Mesenchymal stem cell (in vitro differentiated cells and primary cell): Measurements from ENCODE around the gene PXDN.
A peak's percentile ranks its signal among the peaks of the same experiment; 100 is the strongest.

ENCODE experiments used
- DNase-seq: peaks from one replicate; pipeline ENCODE4 v3.0.0-alpha.2; 2013
- H2AFZ ChIP-seq: one replicate; pipeline ENCODE4 v1.6.1; 2013; ENCODE audit warnings: low read depth, mild to moderate bottlenecking, control low read depth, inconsistent platforms, low read length, moderate library complexity
- H2AK5ac ChIP-seq: 2 replicates; pipeline ENCODE4 v1.6.1; 2013; ENCODE audit warnings: low read length, moderate library complexity, mild to moderate bottlenecking, inconsistent platforms; ENCODE audit not compliant: severe bottlenecking
- H2BK120ac ChIP-seq: one replicate; pipeline ENCODE4 v1.6.1; 2013; ENCODE audit warnings: low read depth, mild to moderate bottlenecking, inconsistent platforms, low read length, moderate library complexity
- H2BK12ac ChIP-seq, 2 experiments: one replicate each; pipeline ENCODE4 v1.6.1; 2013; ENCODE audit warnings: inconsistent platforms in 2 of 2, low read length in 2 of 2, mild to moderate bottlenecking in 2 of 2, moderate library complexity in 2 of 2, control low read depth in 1 of 2
- H2BK15ac ChIP-seq: one replicate; pipeline ENCODE4 v1.6.1; 2013; ENCODE audit warnings: mild to moderate bottlenecking, low read depth, inconsistent platforms; ENCODE audit not compliant: poor library complexity, severe bottlenecking
- H2BK5ac ChIP-seq: 2 replicates; pipeline ENCODE4 v1.6.1; 2013; ENCODE audit warnings: low read depth, mild to moderate bottlenecking, low read length, control low read depth, inconsistent platforms; ENCODE audit not compliant: poor library complexity, severe bottlenecking
- H3K14ac ChIP-seq, 2 experiments: one replicate each; pipeline ENCODE4 v1.6.1; 2013; ENCODE audit warnings: inconsistent platforms in 2 of 2, low read length in 2 of 2, control low read depth in 1 of 2, mild to moderate bottlenecking in 1 of 2, moderate library complexity in 1 of 2
- H3K18ac ChIP-seq, 2 experiments: one replicate each; pipeline ENCODE4 v1.6.1; 2013; ENCODE audit warnings: inconsistent platforms in 2 of 2, low read length in 2 of 2, control low read depth in 1 of 2, low read depth in 1 of 2, mild to moderate bottlenecking in 1 of 2
- H3K23ac ChIP-seq, 2 experiments: one replicate each; pipeline ENCODE4 v1.6.1; 2013; ENCODE audit warnings: inconsistent platforms in 2 of 2, low read length in 2 of 2, mild to moderate bottlenecking in 2 of 2, moderate library complexity in 2 of 2, control low read depth in 1 of 2
- H3K27ac ChIP-seq: 2 replicates; pipeline ENCODE4 v1.5.1; 2013; ENCODE audit warnings: mild to moderate bottlenecking, moderate library complexity, low read length, control low read depth, inconsistent platforms; ENCODE audit not compliant: poor library complexity, severe bottlenecking
- H3K27me3 ChIP-seq, 2 experiments: 2 replicates each; pipeline versions ENCODE4 v1.6.1 to v1.7.0; 2013; ENCODE audit warnings: low read length in 2 of 2, mild to moderate bottlenecking in 2 of 2, moderate library complexity in 2 of 2, control low read depth in 1 of 2, inconsistent platforms in 1 of 2; ENCODE audit not compliant: control insufficient read depth in 1 of 2, insufficient read depth in 1 of 2
- H3K36me3 ChIP-seq, 2 experiments: 2 replicates each; pipeline versions ENCODE4 v1.6.1 to v1.7.0; 2013; ENCODE audit warnings: low read length in 2 of 2, control low read depth in 1 of 2, inconsistent platforms in 1 of 2, low read depth in 1 of 2, mild to moderate bottlenecking in 1 of 2; ENCODE audit not compliant: insufficient read depth in 2 of 2, control insufficient read depth in 1 of 2
- H3K4ac ChIP-seq, 2 experiments: one replicate each; pipeline ENCODE4 v1.6.1; 2013; ENCODE audit warnings: inconsistent platforms in 2 of 2, low read length in 2 of 2, mild to moderate bottlenecking in 2 of 2, moderate library complexity in 2 of 2, control low read depth in 1 of 2, low read depth in 1 of 2
- H3K4me1 ChIP-seq: 2 replicates; pipeline ENCODE4 v1.6.1; 2013; ENCODE audit warnings: low read depth, low read length, control low read depth; ENCODE audit not compliant: control insufficient read depth, insufficient read depth
- H3K4me2 ChIP-seq: 2 replicates; pipeline ENCODE4 v1.6.1; 2013; ENCODE audit warnings: low read length, mild to moderate bottlenecking, inconsistent platforms; ENCODE audit not compliant: poor library complexity, severe bottlenecking
- H3K4me3 ChIP-seq, 2 experiments: 2 replicates each; pipeline versions ENCODE4 v1.5.1 to v1.7.0; 2013; ENCODE audit warnings: low read length in 2 of 2, mild to moderate bottlenecking in 2 of 2, control low read depth in 1 of 2, low read depth in 1 of 2; ENCODE audit not compliant: insufficient read depth in 1 of 2
- H3K79me1 ChIP-seq: replicated peaks from 2 replicates; pipeline ENCODE4 v1.6.1; 2013; ENCODE audit warnings: mild to moderate bottlenecking, control low read depth, low read length, inconsistent platforms; ENCODE audit not compliant: poor library complexity, severe bottlenecking
- H3K9ac ChIP-seq: 2 replicates; pipeline ENCODE4 v1.7.0; 2013; ENCODE audit warnings: mild to moderate bottlenecking, low read length, moderate library complexity
- H3K9me3 ChIP-seq: 2 replicates; pipeline ENCODE4 v1.7.0; 2013; ENCODE audit warnings: mild to moderate bottlenecking, low read length; ENCODE audit not compliant: control insufficient read depth
- H4K8ac ChIP-seq: one replicate; pipeline ENCODE4 v1.6.1; 2013; ENCODE audit warnings: inconsistent platforms, mild to moderate bottlenecking, low read length, moderate library complexity
- H4K91ac ChIP-seq: one replicate; pipeline ENCODE4 v1.6.1; 2013; ENCODE audit warnings: mild to moderate bottlenecking, low read length, inconsistent platforms
- WGBS: methylation state at CpG from one replicate; pipeline ENCODE4 v1.1.7; 2013; ENCODE audit warnings: mixed read lengths; 5-methylcytosine and 5-hydroxymethylcytosine counted together

The PXDN gene

GRCh38 chr2:1714291-1715064, 29.8 kb downstream of the PXDN start:
- H3K14ac ChIP-seq, result peak overlapping the region in 1 of 2 experiments; percentile 29
- no peaks in the 10 kb centered on the region for H3K27me3 ChIP-seq
- WGBS, result 91% methylated on average over 17 of the region's 17 CpGs

GRCh38 chr2:1713839-1714236, 30.5 kb downstream of the PXDN start:
- H3K79me1 ChIP-seq, result no peaks in the 10 kb centered on the region
- H3K4me1 ChIP-seq, result peaks cover 40% of the 10 kb centered on the region
- H3K27ac ChIP-seq, result no peak overlapping the region
- peak overlapping the region in 1 of 2 experiments; percentile 21 for H3K4ac ChIP-seq
- H4K8ac ChIP-seq, result no peak overlapping the region
- H3K14ac ChIP-seq, result no peak overlapping the region
- 96% methylated on average over 10 of the region's 10 CpGs for WGBS
- no peak overlapping the region for H3K4me3 ChIP-seq
- H3K36me3 ChIP-seq, result peaks cover 0 to 54% of the 10 kb centered on the region in 2 experiments
- no peak overlapping the region for H2BK12ac ChIP-seq
- peak overlapping the region; percentile 10 to 67 for H3K18ac ChIP-seq
- H2BK120ac ChIP-seq, result no peak overlapping the region
- DNase-seq, result no peak
- no peak overlapping the region for H3K4me2 ChIP-seq
- H3K9me3 ChIP-seq, result no peaks in the 10 kb centered on the region
- no peak overlapping the region for H2BK5ac ChIP-seq
- H2AFZ ChIP-seq, result no peak overlapping the region
- no peak overlapping the region for H2AK5ac ChIP-seq
- no peak overlapping the region for H3K23ac ChIP-seq
- no peak overlapping the region for H2BK15ac ChIP-seq
- no peak overlapping the region for H4K91ac ChIP-seq
- H3K27me3 ChIP-seq, result no peaks in the 10 kb centered on the region
- H3K9ac ChIP-seq, result no peak overlapping the region

More at GRCh38 chr2:1714291-1715064, 29.8 kb downstream of the PXDN start:
- Histone ChIP-seq H2AFZ (no peak overlapping the region), H3K23ac (no peak overlapping the region), H3K9me3 (no peaks in the 10 kb centered on the region), H3K4me1 (peaks cover 42% of the 10 kb centered on the region), H3K4ac (no peak overlapping the region), H2BK120ac (no peak overlapping the region), H2BK15ac (no peak overlapping the region), H3K4me2 (no peak overlapping the region), H3K79me1 (no peaks in the 10 kb centered on the region), H3K27ac (no peak overlapping the region), H3K4me3 (no peak overlapping the region), H2BK12ac (peak overlapping the region in 1 of 2 experiments; percentile 2), H3K36me3 (peaks cover 0 to 54% of the 10 kb centered on the region in 2 experiments), H3K9ac (peak overlapping the region; percentile 45), H4K8ac (no peak overlapping the region), H3K18ac (peak overlapping the region; percentile 10 to 67), H2BK5ac (no peak overlapping the region), H2AK5ac (no peak overlapping the region), H4K91ac (no peak overlapping the region)
- DNase-seq, result no peak

GRCh38 chr2:1713142-1713838, 31.0 kb downstream of the PXDN start:
- H3K27me3 ChIP-seq, result no peaks in the 10 kb centered on the region
- peak overlapping the region; percentile 32 for H2AK5ac ChIP-seq
- no peaks in the 10 kb centered on the region for H3K79me1 ChIP-seq
- 95% methylated on average over 21 of the region's 22 CpGs for WGBS
- H3K4ac ChIP-seq, result peak overlapping the region in 1 of 2 experiments; percentile 21
- peak overlapping the region; percentile 33 to 67 for H3K18ac ChIP-seq
- H3K14ac ChIP-seq, result no peak overlapping the region
- H3K23ac ChIP-seq, result peak overlapping the region in 1 of 2 experiments; percentile 50
- no peak for DNase-seq
- peaks cover 0 to 54% of the 10 kb centered on the region in 2 experiments for H3K36me3 ChIP-seq
- no peak overlapping the region for H3K4me3 ChIP-seq
- H2BK15ac ChIP-seq, result peak overlapping the region; percentile 5
- peak overlapping the region; percentile 18 to 47 for H2BK12ac ChIP-seq
- no peak overlapping the region for H2BK5ac ChIP-seq
- no peak overlapping the region for H4K91ac ChIP-seq
- H3K4me2 ChIP-seq, result no peak overlapping the region
- no peak overlapping the region for H3K9ac ChIP-seq
- no peak overlapping the region for H2AFZ ChIP-seq
- H3K27ac ChIP-seq, result no peak overlapping the region
- H3K4me1 ChIP-seq, result peaks cover 39% of the 10 kb centered on the region
- H2BK120ac ChIP-seq, result no peak overlapping the region
- H4K8ac ChIP-seq, result peak overlapping the region; percentile 30
- no peaks in the 10 kb centered on the region for H3K9me3 ChIP-seq

GRCh38 chr2:1709946-1710560, 34.3 kb downstream of the PXDN start:
- H3K27ac ChIP-seq, result no peak overlapping the region
- peak overlapping the region; percentile 18 for H4K91ac ChIP-seq
- no peak overlapping the region for H2AK5ac ChIP-seq
- H3K27me3 ChIP-seq, result no peaks in the 10 kb centered on the region
- H3K9ac ChIP-seq, result no peak overlapping the region
- H3K4me1 ChIP-seq, result peaks cover 49% of the 10 kb centered on the region
- no peak overlapping the region for H4K8ac ChIP-seq
- peaks cover 0 to 56% of the 10 kb centered on the region in 2 experiments for H3K36me3 ChIP-seq
- no peak overlapping the region for H3K23ac ChIP-seq
- H2BK15ac ChIP-seq, result no peak overlapping the region
- no peak overlapping the region for H2BK120ac ChIP-seq
- no peaks in the 10 kb centered on the region for H3K79me1 ChIP-seq
- no peak overlapping the region for H3K14ac ChIP-seq
- H2AFZ ChIP-seq, result no peak overlapping the region
- no peak overlapping the region for H3K4ac ChIP-seq
- no peak overlapping the region for H2BK12ac ChIP-seq
- 96% methylated on average over 13 of the region's 15 CpGs for WGBS
- no peaks in the 10 kb centered on the region for H3K9me3 ChIP-seq
- no peak overlapping the region for H2BK5ac ChIP-seq
- H3K18ac ChIP-seq, result peak overlapping the region in 1 of 2 experiments; percentile 24
- no peak for DNase-seq
- no peak overlapping the region for H3K4me2 ChIP-seq
- H3K4me3 ChIP-seq, result no peak overlapping the region
